ENCODE data around the gene MAB21L4.

The MAB21L4 gene

GRCh38 chr2:240894006-240894405 is 1.9 kb downstream of the MAB21L4 start:
- no peak for DNase-seq

DNA sequence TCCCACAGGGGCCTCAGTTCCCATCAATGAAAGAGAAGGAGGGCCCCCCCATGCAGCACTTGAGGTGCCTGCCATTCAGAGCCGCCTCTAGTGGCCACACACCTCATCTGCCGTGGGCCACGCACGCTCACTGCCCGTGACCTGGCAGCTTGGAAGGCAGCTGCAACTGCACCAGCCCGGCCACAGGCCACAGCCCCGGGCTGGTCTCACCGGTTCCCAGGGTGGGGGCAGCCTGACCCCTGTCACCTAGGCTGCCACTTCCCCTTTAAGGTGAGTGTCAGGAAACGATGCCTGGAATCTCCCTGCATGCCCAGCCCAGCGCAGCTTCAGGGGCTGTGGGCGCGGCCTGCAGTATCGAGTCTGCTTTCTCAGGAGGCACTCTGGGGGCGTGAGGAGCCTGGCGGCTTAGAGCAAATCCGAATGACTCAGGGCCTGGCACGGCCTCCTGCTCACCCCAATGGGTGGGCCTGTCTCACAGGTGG is 2.6 kb downstream of the MAB21L4 start:
- DNase-seq, result peak; percentile 86

GRCh38 chr2:240892925-240893324 is 3.0 kb downstream of the MAB21L4 start:
- no peak for DNase-seq

DNA sequence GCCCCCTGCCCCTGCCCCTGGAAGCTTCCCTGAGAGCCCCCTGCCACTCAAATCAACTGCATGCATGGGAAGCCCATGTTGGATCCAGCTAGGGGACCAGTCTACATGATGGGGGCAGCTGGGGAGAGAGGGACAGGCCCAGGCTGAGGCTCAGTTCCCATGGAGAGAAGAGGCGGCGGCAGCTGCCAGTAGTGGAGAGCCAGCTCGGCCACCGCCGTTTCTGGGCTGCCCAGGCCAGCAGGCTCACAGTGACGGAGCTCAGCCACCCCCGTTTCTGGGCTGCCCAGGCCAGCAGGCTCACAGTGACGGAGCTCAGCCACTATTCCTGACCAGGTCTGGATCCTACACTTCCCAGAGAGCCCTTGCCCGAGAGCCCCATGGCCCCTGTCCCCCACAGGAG is 3.6 kb downstream of the MAB21L4 start:
- no peak for DNase-seq

DNA sequence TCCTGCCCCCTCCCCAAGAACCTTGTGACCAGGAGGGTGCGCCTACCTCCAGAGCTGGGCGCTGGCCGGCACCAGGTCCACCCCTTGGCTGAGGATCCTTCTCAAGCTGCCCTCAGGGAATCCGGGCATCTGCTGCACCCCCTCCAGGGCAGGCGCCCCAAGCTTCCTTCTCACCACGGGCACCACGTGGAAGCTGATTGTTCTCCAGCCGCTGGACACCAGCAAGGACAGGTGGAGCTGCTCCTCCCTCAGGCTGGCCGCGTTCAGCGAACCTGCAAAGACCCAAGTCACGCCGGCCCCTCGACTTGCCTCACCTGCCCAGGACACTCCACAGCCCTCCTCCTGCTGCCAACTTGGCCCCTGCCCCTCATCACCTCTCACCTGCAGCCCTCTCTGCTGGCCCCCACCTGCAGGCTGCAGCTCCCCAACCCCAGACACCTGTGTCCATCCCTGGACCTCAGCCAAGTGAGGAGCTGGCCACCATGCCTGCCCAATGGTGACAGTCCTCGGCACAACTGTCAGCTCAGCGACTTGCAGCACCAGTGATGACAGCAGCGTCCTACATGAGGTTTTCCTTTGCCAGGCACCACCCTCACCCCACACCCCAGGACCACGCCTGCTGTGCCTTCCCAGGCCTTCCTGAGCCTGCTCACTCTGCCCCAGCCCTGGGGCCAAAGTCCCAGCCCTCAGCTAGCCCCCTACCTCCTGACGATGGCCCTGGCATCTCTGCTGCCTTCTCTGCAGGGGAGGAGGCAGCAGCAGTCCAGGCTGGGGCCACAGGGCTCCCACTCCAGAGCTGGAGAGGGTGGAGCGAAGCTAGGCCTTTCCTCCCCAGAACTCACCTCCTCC is 4.2 kb downstream of the MAB21L4 start:
- DNase-seq, result no peak

- DNase-seq, result no peak
Measured at GRCh38 chr2:240890691-240891090, 5.3 kb downstream of the MAB21L4 start.

GRCh38 chr2:240889601-240890560 is 6.1 kb downstream of the MAB21L4 start:
- no peak for DNase-seq

DNA sequence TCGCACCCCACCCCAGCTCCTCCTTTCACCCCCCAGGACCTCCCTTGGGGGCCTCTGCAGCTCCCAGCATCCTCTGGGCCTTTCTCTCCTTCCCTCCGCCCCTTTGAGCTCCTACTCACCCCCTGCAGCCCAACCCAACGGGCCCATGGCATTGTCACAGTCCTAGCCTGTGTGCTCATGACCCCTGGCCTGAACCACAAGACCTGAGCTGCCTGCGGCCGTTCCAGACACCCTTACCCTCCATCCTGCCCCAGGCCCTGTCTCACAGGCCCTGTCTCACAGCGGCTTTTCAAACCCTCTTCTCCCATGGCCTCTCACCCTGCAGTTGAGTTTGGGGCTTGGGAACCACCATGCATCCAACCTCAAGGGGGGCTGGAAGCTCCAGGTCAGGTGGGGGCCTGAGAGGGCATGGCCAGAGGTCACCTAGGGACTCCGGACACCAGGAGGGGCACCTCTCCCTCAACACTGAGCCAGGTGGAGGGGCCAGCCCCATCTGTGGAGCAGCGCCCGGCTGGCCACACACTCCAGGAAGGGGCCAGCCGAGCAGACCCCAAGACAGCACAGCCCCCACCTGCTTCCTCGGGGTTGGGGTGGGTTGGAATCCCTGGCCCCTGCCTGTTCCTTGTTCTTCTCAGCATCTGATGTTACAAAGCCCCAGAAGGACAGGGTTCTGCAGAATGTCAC is 6.9 kb downstream of the MAB21L4 start:
- no peak for DNase-seq

DNA sequence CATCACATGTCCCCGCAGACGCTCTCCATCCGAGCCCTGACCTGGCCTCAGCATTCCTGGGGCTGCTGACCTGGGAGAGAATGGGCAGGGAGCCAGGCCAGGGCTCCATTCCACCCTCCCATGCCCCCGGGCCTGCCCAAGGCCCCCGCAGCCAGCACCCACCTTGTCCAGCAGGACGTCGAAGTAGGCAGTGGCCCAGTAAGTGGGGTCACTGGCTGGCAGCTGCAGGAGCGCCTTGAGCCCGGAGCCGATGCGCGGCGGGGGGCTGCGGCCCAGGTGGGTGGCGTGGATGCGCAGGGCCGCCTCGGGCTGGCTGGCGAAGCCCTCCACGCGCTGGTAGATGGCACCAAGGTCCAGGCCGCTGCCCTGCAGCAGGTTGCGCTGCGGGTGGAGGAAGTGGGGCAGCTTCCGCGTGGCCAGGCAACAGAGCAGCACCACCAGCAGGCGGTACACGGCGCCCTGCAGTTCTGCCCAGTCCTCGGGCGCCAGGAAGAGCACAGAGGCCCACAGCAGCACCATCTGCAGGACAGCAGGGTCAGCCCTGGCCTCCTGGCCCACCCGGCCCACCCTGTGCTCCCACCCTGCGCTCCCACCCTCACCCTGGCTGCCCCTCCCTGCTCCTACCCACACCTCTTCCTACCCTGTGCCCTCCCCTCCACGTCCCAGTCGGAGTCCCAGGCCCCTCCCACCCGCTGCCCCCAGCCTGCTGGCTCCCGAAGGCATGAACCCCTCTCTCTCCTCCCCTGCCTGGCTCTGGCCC is 7.6 kb downstream of the MAB21L4 start:
- no peak for DNase-seq

- DNase-seq, result no peak
Measured at GRCh38 chr2:240887631-240888030, 8.3 kb downstream of the MAB21L4 start.

DNA sequence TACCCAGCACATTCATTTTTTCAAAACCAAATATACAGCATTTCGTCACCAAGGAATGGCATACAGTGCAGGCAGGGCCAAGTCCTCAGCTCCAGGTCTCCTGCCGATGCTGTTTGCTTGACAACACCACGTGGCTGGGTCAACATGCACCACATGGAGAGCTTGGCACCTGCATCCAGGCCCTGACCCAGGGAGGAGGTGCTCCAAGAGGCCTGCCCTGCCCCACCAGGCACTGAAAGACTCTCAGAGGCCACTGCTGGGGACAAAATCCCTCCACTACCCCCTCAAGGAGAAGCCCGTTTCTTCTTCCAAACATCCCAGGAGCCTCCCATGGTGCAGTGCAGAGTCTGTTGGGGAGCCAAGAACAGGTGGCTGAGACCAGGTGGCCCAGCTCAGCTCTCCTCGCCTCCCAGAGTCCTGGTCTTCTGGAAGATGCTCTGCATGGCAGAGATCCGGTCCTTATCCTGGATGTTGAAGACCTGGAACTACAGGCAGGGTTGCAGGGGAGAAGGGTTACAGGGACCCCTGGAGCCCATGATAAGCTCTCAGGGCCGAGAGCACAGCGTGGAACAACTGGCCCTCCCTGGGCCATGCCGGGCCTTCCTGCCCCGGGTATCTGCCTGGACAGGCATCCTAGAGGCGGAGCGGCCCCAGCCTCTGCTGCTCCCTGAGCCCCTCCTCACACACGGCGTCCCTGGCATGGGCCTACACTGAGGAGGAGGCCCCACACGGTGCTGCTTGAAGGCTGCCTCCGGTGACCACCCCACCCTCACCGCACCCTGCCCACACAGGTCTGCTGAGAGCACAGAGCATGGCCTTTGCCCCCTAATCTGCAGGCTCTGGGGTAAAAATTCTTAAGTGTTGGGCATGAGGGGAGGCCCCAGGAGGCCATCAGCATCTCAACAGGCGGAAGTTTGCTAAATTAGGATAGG is 9.0 kb downstream of the MAB21L4 start:
- DNase-seq, result no peak

GRCh38 chr2:240886023-240886565 is 9.9 kb downstream of the MAB21L4 start:
- DNase-seq, result no peak

- no peak for DNase-seq
Measured at GRCh38 chr2:240885566-240885965, 10.4 kb downstream of the MAB21L4 start.

- no peak for DNase-seq
Measured at GRCh38 chr2:240884745-240885144, 11.2 kb downstream of the MAB21L4 start.

DNA sequence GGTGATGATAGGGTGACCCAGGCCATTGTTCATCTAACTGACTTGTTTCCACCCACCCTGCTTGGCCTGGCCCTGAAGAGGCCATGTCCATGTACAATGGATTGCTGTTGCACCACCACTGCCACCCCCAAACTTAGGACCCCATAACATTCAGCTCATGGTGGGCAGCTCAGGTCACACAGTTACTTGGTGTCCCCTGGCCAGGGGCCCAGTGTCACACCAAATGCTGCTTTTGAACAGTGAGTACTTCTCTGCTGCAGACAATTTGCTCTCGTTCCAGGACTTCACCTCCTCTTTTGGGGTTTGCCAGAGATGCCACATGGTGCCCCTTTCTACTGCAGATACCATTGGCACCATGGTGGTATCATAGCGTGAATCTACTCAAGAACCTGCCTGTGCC is 11.7 kb downstream of the MAB21L4 start:
- DNase-seq, result no peak

DNA sequence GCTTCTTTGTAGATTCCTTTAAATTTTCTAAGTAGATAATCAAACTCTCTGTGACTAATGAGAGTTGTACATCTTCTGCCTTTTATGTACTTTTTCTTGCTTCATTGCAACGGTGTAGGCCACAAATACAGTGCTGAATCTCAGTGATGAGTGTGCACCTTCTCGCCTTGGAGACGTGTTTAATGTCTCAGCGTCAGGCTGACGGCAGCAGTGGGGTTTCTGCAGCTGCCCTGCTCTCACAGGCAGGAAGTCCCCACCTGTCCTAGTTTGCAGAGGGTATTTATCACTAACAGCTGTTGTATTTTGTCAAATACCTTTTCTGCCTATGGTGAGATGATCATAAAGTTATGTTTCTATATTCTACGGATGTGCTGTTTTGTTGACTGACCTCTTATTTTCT is 14.0 kb downstream of the MAB21L4 start:
- no peak for DNase-seq

DNA sequence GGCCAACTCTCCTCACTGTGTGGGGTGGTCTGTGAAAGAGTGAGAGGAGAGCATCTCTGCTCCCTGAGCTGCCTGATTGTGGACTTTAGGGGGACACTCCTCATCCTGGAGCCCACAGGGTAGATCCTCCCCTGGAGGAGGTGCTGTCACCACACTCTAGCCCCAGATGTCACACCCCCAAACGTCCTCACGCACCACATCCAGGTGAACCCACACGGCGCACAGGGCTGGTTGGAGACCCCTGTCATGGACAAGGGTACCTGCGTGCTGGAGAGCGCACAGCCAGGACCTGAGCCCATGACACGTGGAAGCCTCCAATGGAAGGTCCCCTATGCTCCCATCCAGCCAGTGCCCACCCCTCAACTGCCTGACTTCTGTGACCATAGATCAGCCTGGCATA is 16.9 kb downstream of the MAB21L4 start:
- no peak for DNase-seq

- DNase-seq, result no peak
Measured at GRCh38 chr2:240878341-240878936, 17.5 kb downstream of the MAB21L4 start.

DNA sequence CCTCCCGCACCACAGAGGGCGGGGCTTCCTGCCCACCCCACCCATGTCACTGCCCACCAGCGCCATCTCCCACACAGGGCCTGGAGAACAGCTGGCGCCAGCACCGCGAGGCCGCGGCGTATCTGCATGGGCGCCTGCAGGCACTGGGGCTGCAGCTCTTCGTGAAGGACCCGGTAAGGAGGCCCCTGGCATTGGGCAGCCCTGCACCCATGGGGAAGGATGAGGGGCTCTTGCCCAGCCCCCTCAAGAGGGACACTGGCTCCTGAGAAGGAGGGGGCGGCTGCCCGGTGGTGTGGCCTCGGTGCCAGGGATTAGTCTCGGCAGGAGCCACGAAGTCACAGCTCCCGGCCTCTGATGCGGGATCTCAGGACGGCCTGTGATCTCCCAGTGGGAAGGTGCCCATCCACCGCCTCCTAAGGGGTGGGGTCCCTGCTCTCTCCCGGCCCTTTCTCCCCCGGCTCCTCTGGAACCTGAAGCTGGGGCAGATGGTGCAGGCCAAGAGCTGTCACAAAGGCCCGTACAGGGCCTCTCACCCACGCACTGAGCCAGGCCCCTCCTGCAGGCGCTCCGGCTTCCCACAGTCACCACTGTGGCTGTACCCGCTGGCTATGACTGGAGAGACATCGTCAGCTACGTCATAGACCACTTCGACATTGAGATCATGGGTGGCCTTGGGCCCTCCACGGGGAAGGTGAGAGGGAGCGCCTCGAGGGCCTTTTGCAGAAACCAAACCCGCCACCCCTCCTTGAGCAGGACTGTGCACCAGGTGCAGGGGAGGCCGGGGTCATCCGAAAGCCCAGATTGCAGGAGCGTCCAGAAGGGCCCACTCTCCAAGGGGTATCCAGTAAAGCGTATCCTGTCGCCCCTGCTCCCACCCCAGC is 18.3 kb downstream of the MAB21L4 start:
- DNase-seq, result no peak

Measured in activated CD8-positive, alpha-beta memory T cell treated with anti-CD3 and anti-CD28 coated beads, Interleukin-2, amount 50 U/mL, for 48 hours (primary cell).